GM10248 (cell line): Measurements from ENCODE around the gene SHC2.

Experiments used
- CTCF ChIA-PET: fragments of 300-600 bp; sonication (Branson Sonifier 250); formaldehyde crosslinking; extraction: SDS; loops from one replicate; lab custom pipeline; 2021; ENCODE audit warnings: antibody characterized with exemption; lab: Yijun Ruan, JAX
- POLR2A ChIA-PET: fragments of 350-650 bp; sonication (Branson Sonifier 250); formaldehyde crosslinking; extraction: SDS; loops from one replicate; lab custom pipeline; 2020; ENCODE audit warnings: antibody characterized with exemption; lab: Yijun Ruan, JAX
- DNase-seq: peaks from one replicate; pipeline ENCODE4 v3.0.0; 2012; ENCODE audit errors: extremely low spot score
- CTCF ChIP-seq: IDR thresholded peaks from 2 replicates; pipeline ENCODE4 v1.5.1; 2012; ENCODE audit warnings: mild to moderate bottlenecking, low read depth; ENCODE audit errors: extremely low read depth, missing control alignments, control extremely low read depth

SHC2 gene

GRCh38 chr19:372306-372890, 88.4 kb downstream of the SHC2 start:
- ChIA-PET CTCF (no interaction called here), POLR2A (no interaction called here)
- no peak for DNase-seq
- no peak for TF ChIP-seq CTCF

GRCh38 chr19:371501-372168, 89.2 kb downstream of the SHC2 start:
- no peak for DNase-seq
- ChIA-PET CTCF (interaction anchor here (0.9 kb wide), 1 partner anchor 139 kb away, joined by 3 read pairs; no protein-coding TSS in a partner anchor), POLR2A (no interaction called here)
- no peak for TF ChIP-seq CTCF

GRCh38 chr19:370641-371330, 90.0 kb downstream of the SHC2 start:
- DNase-seq: no peak
- ChIA-PET CTCF (interaction anchor here (0.9 kb wide), 1 partner anchor 140 kb away, joined by 3 read pairs; no protein-coding TSS in a partner anchor), POLR2A (no interaction called here)

GRCh38 chr19:369876-370275, 91.0 kb downstream of the SHC2 start:
- CTCF ChIA-PET: no interaction called here
- TF ChIP-seq CTCF: no peak
- POLR2A ChIA-PET: no interaction called here
- no peak for DNase-seq

More at GRCh38 chr19:370641-371330, 90.0 kb downstream of the SHC2 start:
- TF ChIP-seq CTCF: no peak

- no peak for DNase-seq
- TF ChIP-seq CTCF: no peak
- POLR2A ChIA-PET: no interaction called here
- CTCF ChIA-PET: no interaction called here
Observed at GRCh38 chr19:369256-369655, 91.6 kb downstream of the SHC2 start.

GRCh38 chr19:368630-369024, 92.2 kb downstream of the SHC2 start:
- DNase-seq: no peak
- ChIA-PET POLR2A (no interaction called here), CTCF (no interaction called here)
- TF ChIP-seq CTCF: no peak
